Neuron (in vitro differentiated cells): ENCODE measurements around the gene TRPM1.

Source experiments
- H2AFZ ChIP-seq: one replicate; pipeline ENCODE4 v1.6.1; 2013; ENCODE audit warnings: low read depth, mild to moderate bottlenecking, inconsistent platforms, low read length, moderate library complexity
- H3K27me3 ChIP-seq: one replicate; pipeline ENCODE4 v1.6.1; 2013; ENCODE audit warnings: low read length; ENCODE audit not compliant: insufficient read depth
- H3K36me3 ChIP-seq: one replicate; pipeline ENCODE4 v1.6.1; 2013; ENCODE audit warnings: low read length; ENCODE audit not compliant: insufficient read depth
- H3K4me1 ChIP-seq: one replicate; pipeline ENCODE4 v1.6.1; 2013; ENCODE audit warnings: low read length; ENCODE audit not compliant: insufficient read depth
- H3K4me3 ChIP-seq: 2 replicates; pipeline ENCODE4 v1.5.1; 2013; ENCODE audit warnings: mild to moderate bottlenecking, low read length, moderate library complexity
- H3K9me3 ChIP-seq: one replicate; pipeline ENCODE4 v1.6.1; 2013; ENCODE audit warnings: low read length

Gene TRPM1

GRCh38 chr15:31070867-31071266 lies 30.7 kb downstream of the TRPM1 start:
- Histone ChIP-seq H2AFZ (no peak overlapping the region), H3K27me3 (no peaks in the 10 kb centered on the region), H3K4me3 (no peak overlapping the region), H3K9me3 (no peaks in the 10 kb centered on the region), H3K36me3 (no peaks in the 10 kb centered on the region), H3K4me1 (peaks cover 6% of the 10 kb centered on the region)

- Histone ChIP-seq H3K4me1 (peaks cover 6% of the 10 kb centered on the region), H3K9me3 (no peaks in the 10 kb centered on the region), H2AFZ (no peak overlapping the region), H3K4me3 (no peak overlapping the region), H3K36me3 (no peaks in the 10 kb centered on the region), H3K27me3 (no peaks in the 10 kb centered on the region)
These were observed 32.0 kb downstream of the TRPM1 start for GRCh38 chr15:31069360-31070000.

GRCh38 chr15:31067890-31068603 lies 33.5 kb downstream of the TRPM1 start:
- Histone ChIP-seq H3K4me1 (peaks cover 6% of the 10 kb centered on the region), H3K36me3 (no peaks in the 10 kb centered on the region), H3K27me3 (no peaks in the 10 kb centered on the region), H3K4me3 (no peak overlapping the region), H2AFZ (no peak overlapping the region), H3K9me3 (no peaks in the 10 kb centered on the region)

GRCh38 chr15:31065824-31066223 lies 35.7 kb downstream of the TRPM1 start:
- no peaks in the 10 kb centered on the region for H3K27me3 ChIP-seq
- H3K36me3 ChIP-seq: no peaks in the 10 kb centered on the region
- peaks cover 17% of the 10 kb centered on the region for H3K4me1 ChIP-seq
- no peak overlapping the region for H3K4me3 ChIP-seq
- no peaks in the 10 kb centered on the region for H3K9me3 ChIP-seq
- no peak overlapping the region for H2AFZ ChIP-seq

GRCh38 chr15:31062911-31063310 lies 38.6 kb downstream of the TRPM1 start:
- Histone ChIP-seq H3K9me3 (no peaks in the 10 kb centered on the region), H3K36me3 (no peaks in the 10 kb centered on the region), H3K27me3 (no peaks in the 10 kb centered on the region), H2AFZ (no peak overlapping the region), H3K4me3 (no peak overlapping the region), H3K4me1 (peaks cover 12% of the 10 kb centered on the region)

- peaks cover 12% of the 10 kb centered on the region for H3K4me1 ChIP-seq
- peak overlapping the region; percentile 4 for H2AFZ ChIP-seq
- H3K4me3 ChIP-seq: no peak overlapping the region
- H3K9me3 ChIP-seq: no peaks in the 10 kb centered on the region
- no peaks in the 10 kb centered on the region for H3K36me3 ChIP-seq
- H3K27me3 ChIP-seq: no peaks in the 10 kb centered on the region
These were observed 39.1 kb downstream of the TRPM1 start for GRCh38 chr15:31062310-31062847.

- no peak overlapping the region for H3K4me3 ChIP-seq
- peaks cover 12% of the 10 kb centered on the region for H3K4me1 ChIP-seq
- H3K9me3 ChIP-seq: peaks cover 1% of the 10 kb centered on the region
- H2AFZ ChIP-seq: no peak overlapping the region
- no peaks in the 10 kb centered on the region for H3K36me3 ChIP-seq
- H3K27me3 ChIP-seq: no peaks in the 10 kb centered on the region
These were observed 40.9 kb downstream of the TRPM1 start for GRCh38 chr15:31060429-31061140.

GRCh38 chr15:31058236-31058962 lies 43.1 kb downstream of the TRPM1 start:
- H3K4me1 ChIP-seq: peaks cover 12% of the 10 kb centered on the region
- no peaks in the 10 kb centered on the region for H3K36me3 ChIP-seq
- H3K27me3 ChIP-seq: peaks cover 3% of the 10 kb centered on the region
- H3K4me3 ChIP-seq: no peak overlapping the region
- peaks cover 1% of the 10 kb centered on the region for H3K9me3 ChIP-seq
- H2AFZ ChIP-seq: no peak overlapping the region

- Histone ChIP-seq H3K27me3 (peaks cover 6% of the 10 kb centered on the region), H3K4me1 (no peaks in the 10 kb centered on the region), H3K36me3 (no peaks in the 10 kb centered on the region), H2AFZ (no peak overlapping the region), H3K4me3 (no peak overlapping the region), H3K9me3 (no peaks in the 10 kb centered on the region)
These were observed 49.9 kb downstream of the TRPM1 start for GRCh38 chr15:31051496-31052080.

GRCh38 chr15:31050953-31051352 lies 50.6 kb downstream of the TRPM1 start:
- Histone ChIP-seq H3K27me3 (peaks cover 6% of the 10 kb centered on the region), H2AFZ (no peak overlapping the region), H3K4me3 (no peak overlapping the region), H3K36me3 (no peaks in the 10 kb centered on the region), H3K4me1 (no peaks in the 10 kb centered on the region), H3K9me3 (no peaks in the 10 kb centered on the region)

GRCh38 chr15:31049682-31050615 lies 51.6 kb downstream of the TRPM1 start:
- Histone ChIP-seq H3K36me3 (no peaks in the 10 kb centered on the region), H2AFZ (no peak overlapping the region), H3K4me3 (no peak overlapping the region), H3K4me1 (no peaks in the 10 kb centered on the region), H3K9me3 (no peaks in the 10 kb centered on the region), H3K27me3 (peaks cover 4% of the 10 kb centered on the region)

- no peaks in the 10 kb centered on the region for H3K36me3 ChIP-seq
- no peak overlapping the region for H2AFZ ChIP-seq
- H3K4me1 ChIP-seq: no peaks in the 10 kb centered on the region
- no peaks in the 10 kb centered on the region for H3K9me3 ChIP-seq
- no peak overlapping the region for H3K4me3 ChIP-seq
- H3K27me3 ChIP-seq: peaks cover 4% of the 10 kb centered on the region
These were observed 52.4 kb downstream of the TRPM1 start for GRCh38 chr15:31049111-31049510.
